Omental fat pad (tissue), 4 donors: Measurements from ENCODE around the gene NTN3. TPM values are rescaled to one million over a fixed set of nuclear protein-coding genes. Genes with fewer than 3 reads are reported as not detected.

Source experiments
- ATAC-seq: fragments of 150-250 bp; one replicate; pipeline ENCODE4 v1.9.1; 2016; ENCODE audit warnings: mild to moderate bottlenecking, moderate library complexity; ENCODE audit not compliant: low FRiP score
- DNase-seq: peaks from one replicate; pipeline ENCODE4 v3.0.0-alpha.2; 2019; ENCODE audit warnings: low spot score
- total RNA-seq, 4 donors: library from RNA; depleted of rRNA; stranded (reverse); fragments of >200 nt; gene quantifications; one replicate each; pipeline ENCODE4 v1.1.0, GENCODE V29; 2016
- TF ChIP-seq, protein P1 (sequence below), 3 donors: fragments of 450-650 bp; IDR thresholded peaks; one replicate each; pipeline ENCODE4 v1.5.1; 2016 to 2017; ENCODE audit warnings: antibody characterized with exemption in 3 of 3, mild to moderate bottlenecking in 3 of 3, moderate library complexity in 2 of 3

The NTN3 gene
- total RNA-seq, 4 donors from 2014 or later, result 0.28 to 0.44 TPM; not detected in 2

- TF ChIP-seq, protein P1, sequence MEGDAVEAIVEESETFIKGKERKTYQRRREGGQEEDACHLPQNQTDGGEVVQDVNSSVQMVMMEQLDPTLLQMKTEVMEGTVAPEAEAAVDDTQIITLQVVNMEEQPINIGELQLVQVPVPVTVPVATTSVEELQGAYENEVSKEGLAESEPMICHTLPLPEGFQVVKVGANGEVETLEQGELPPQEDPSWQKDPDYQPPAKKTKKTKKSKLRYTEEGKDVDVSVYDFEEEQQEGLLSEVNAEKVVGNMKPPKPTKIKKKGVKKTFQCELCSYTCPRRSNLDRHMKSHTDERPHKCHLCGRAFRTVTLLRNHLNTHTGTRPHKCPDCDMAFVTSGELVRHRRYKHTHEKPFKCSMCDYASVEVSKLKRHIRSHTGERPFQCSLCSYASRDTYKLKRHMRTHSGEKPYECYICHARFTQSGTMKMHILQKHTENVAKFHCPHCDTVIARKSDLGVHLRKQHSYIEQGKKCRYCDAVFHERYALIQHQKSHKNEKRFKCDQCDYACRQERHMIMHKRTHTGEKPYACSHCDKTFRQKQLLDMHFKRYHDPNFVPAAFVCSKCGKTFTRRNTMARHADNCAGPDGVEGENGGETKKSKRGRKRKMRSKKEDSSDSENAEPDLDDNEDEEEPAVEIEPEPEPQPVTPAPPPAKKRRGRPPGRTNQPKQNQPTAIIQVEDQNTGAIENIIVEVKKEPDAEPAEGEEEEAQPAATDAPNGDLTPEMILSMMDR (IDR thresholded peaks at IDR 0.05), result no peak
- DNase-seq, result no peak
- ATAC-seq, result no peak
These were observed 43.6 kb upstream of the NTN3 start for GRCh38 chr16:2427526-2427925.

- DNase-seq (no peak), ATAC-seq (peak; percentile 21)
- TF ChIP-seq, protein P1 (IDR thresholded peaks at IDR 0.05), result no peak
These were observed 42.9 kb upstream of the NTN3 start for GRCh38 chr16:2428051-2428783.

DNA sequence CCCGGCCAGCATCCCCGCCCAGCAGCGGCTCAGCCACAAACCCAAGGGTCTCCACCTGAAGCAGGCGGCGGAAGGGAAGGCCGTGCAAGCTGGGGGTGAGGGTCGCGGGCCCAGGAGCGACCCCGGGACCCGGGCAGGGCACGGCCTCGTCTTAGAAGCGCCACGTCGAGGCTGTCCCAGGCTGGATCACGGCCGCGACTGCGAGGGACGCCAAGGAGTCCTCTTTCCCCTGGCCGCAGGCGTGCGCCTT lies 42.4 kb upstream of the NTN3 start:
- TF ChIP-seq, protein P1 (IDR thresholded peaks at IDR 0.05), result no peak
- peak; percentile 19 for ATAC-seq
- peak; percentile 27 for DNase-seq

DNA sequence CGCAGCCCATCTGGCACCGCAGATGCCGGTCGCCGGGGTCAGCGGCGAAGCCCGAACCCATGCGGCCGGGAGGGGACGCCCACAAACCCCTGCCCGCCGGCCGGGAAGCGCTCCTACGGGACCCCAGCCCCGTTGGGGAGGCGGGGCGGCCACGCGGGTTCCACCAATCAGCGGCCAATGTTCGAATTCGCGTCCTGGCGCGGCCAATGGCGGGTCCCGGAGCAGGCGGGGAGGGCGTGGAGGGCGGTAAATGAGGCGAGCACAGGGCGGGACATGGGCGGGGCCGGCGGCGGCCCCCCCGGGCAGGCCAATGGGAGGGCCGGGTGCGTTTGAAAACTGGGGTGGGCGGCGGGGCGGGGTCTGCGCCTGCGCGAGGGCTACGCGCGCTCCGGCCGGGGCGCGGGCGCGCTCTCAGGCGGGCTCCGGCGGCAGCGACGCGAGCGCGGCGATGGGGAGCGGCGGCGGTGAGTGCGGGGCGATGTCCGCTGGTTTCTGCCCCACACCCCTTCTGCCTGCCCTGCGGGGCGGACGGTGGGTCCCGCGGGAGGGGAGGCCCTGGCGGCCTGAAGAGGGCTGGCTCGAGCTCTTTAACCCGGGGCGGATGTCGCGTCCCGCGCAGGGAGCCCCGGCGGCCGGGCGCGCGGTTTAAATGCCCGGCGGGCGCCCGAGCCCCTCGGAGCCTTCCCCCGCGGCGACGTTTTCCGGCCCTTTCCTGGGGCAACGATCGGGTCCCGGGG lies 41.9 kb upstream of the NTN3 start, which contains the start of gene CCNF:
CCNF (plus strand) TSS at position 414 of the 737 bp plus-strand sequence; CDS start at position 449, 35 bp downstream.
- DNase-seq (peak; percentile 91), ATAC-seq (peak; percentile 98)
- TF ChIP-seq, protein P1 (IDR thresholded peaks at IDR 0.05), result no peak

DNA sequence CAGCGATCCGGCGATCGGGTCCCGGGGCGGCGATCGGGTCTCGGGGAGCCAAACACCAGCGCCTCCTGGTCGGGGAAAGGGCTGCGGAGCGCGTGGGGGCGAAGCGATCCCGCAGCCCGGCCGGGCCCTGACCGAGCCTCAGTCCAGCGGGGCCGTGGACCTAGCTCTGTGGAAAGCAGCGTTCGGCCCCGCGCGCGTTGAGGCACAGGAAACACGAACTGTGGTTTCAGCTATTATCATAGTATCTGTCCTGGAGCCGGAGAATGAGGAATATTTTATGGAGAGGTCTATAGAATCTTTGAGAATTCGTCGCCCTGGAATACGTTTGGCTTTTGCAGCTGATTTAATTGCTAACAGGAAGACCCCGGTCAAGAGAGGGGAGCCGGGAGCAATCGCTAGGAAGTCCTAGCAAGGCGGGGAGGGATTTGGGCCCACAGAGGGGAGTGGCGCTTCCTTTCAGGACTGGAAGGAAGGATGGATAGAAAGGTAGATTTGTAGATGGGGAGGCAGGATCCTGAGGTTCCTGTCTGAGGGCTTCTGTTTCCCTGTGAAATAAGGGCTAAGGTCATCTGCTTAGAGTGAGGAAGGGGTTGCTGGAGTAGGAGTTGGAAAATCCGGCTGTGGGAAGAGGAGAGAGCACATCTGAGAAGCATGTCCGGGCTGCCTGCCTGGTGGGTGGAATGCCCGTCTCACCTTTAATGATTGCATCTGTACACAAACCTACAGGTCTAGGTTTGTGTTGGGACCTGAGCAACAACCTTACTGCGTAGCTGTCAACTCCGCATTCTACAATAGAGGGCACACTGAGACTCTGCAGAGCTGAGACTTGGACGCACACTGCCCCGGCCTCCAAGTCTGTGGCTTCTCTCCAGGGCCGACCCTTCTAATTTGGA lies 41.1 kb upstream of the NTN3 start:
- no peak for DNase-seq
- TF ChIP-seq, protein P1 (IDR thresholded peaks at IDR 0.05), result no peak
- peak; percentile 5 for ATAC-seq

DNA sequence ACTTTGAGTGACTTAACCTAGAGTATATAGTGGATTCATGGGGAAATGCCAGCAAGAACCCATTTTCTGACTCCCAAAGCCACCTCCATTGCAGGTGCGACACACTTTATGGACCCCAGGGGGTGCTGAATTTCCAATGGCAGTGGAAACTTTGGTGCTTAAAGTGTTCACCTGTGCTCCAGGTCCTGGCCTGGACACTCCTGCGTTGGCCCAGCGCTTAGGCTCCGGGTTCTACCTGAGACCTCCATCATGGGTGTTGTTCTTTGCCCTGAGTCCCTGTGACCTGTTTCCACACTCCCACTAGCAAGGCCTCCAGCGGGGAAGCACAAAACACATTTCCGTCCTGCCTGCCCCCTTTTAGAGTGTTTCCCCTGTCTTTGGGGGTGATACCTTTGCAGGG lies 38.8 kb upstream of the NTN3 start:
- DNase-seq, result no peak
- TF ChIP-seq, protein P1 (IDR thresholded peaks at IDR 0.05), result no peak
- ATAC-seq, result no peak
